Naive thymus-derived CD4-positive, alpha-beta T cell (primary cell): ENCODE data around the gene CHMP4A. TPM values are rescaled to one million over a fixed set of nuclear protein-coding genes. Genes with fewer than 3 reads are reported as not detected.

Source experiments
- ATAC-seq: fragments of 150-1000 bp; cut with Tn5 transposase; 2 replicates; pipeline ENCODE4 v1.10.0; 2021; ENCODE audit warnings: mild to moderate bottlenecking, moderate library complexity
- CTCF ChIA-PET: fragments of 350-600 bp; sonication (Branson Sonifier 250); formaldehyde crosslinking; loops from one replicate; lab custom pipeline; 2021; ENCODE audit warnings: antibody characterized with exemption; lab: Charles Lee
- POLR2A ChIA-PET: fragments of 350-600 bp; sonication (Branson Sonifier 250); formaldehyde crosslinking; loops from one replicate; lab custom pipeline; 2021; ENCODE audit warnings: antibody characterized with exemption, inconsistent platforms; lab: Charles Lee
- DNase-seq, 9 donors: peaks; one replicate each; pipeline versions ENCODE4 v3.0.0 to v3.0.0-alpha.2; 2020 to 2022; ENCODE audit warnings: mixed read lengths in 1 of 9
- H3K27ac ChIP-seq: one replicate; pipeline ENCODE4 v1.7.0; 2013; ENCODE audit warnings: mild to moderate bottlenecking, low read depth, low read length, moderate library complexity
- H3K27me3 ChIP-seq, 2 donors: one replicate each; pipeline ENCODE4 v1.7.0; 2013; ENCODE audit warnings: low read length in 2 of 2, mild to moderate bottlenecking in 2 of 2, moderate library complexity in 2 of 2; ENCODE audit not compliant: control insufficient read depth in 2 of 2, insufficient read depth in 2 of 2
- H3K36me3 ChIP-seq, 3 experiments: 1 replicate in 2 of 3; 2 replicates in 1 of 3; pipeline ENCODE4 v1.7.0; 2013; ENCODE audit warnings: low read length in 3 of 3, mild to moderate bottlenecking in 3 of 3, moderate library complexity in 1 of 3; ENCODE audit not compliant: insufficient read depth in 3 of 3, control insufficient read depth in 2 of 3
- H3K4me1 ChIP-seq, 2 donors: one replicate each; pipeline ENCODE4 v1.7.0; 2013; ENCODE audit warnings: low read length in 2 of 2, mild to moderate bottlenecking in 2 of 2, moderate library complexity in 1 of 2; ENCODE audit not compliant: control insufficient read depth in 2 of 2, insufficient read depth in 2 of 2
- H3K4me3 ChIP-seq: 2 replicates; pipeline ENCODE4 v1.7.0; 2013; ENCODE audit warnings: mild to moderate bottlenecking, low read length
- H3K9me3 ChIP-seq, 3 experiments: 1 replicate in 2 of 3; 2 replicates in 1 of 3; pipeline ENCODE4 v1.7.0; 2013; ENCODE audit warnings: low read length in 3 of 3; ENCODE audit not compliant: control insufficient read depth in 2 of 3
- H3K27ac Mint-ChIP-seq, 9 donors: one replicate each; pipeline ENCODE4 v1.8.0; 2020 to 2022; ENCODE audit warnings: mixed read lengths in 9 of 9, mild to moderate bottlenecking in 8 of 9, moderate library complexity in 5 of 9, inconsistent platforms in 2 of 9
- H3K27me3 Mint-ChIP-seq, 5 donors: one replicate each; pipeline ENCODE4 v1.8.0; 2021 to 2022; ENCODE audit warnings: mixed read lengths in 5 of 5, mild to moderate bottlenecking in 1 of 5
- H3K36me3 Mint-ChIP-seq, 5 donors: one replicate each; pipeline ENCODE4 v1.8.0; 2020 to 2022; ENCODE audit warnings: mixed read lengths in 5 of 5, mild to moderate bottlenecking in 3 of 5, inconsistent platforms in 1 of 5
- H3K4me1 Mint-ChIP-seq, 7 donors: one replicate each; pipeline ENCODE4 v1.8.0; 2020 to 2022; ENCODE audit warnings: mixed read lengths in 7 of 7, mild to moderate bottlenecking in 3 of 7, inconsistent platforms in 1 of 7
- H3K4me3 Mint-ChIP-seq, 10 donors: one replicate each; pipeline ENCODE4 v1.8.0; 2020 to 2022; ENCODE audit warnings: mild to moderate bottlenecking in 10 of 10, mixed read lengths in 10 of 10, moderate library complexity in 6 of 10, inconsistent platforms in 2 of 10
- H3K9me3 Mint-ChIP-seq, 11 donors: one replicate each; pipeline ENCODE4 v1.8.0; 2020 to 2022; ENCODE audit warnings: mixed read lengths in 11 of 11, mild to moderate bottlenecking in 4 of 11, inconsistent platforms in 1 of 11, moderate library complexity in 1 of 11
- intact Hi-C, 2 donors: fragments of 100-400 bp; cut with micrococcal nuclease; formaldehyde crosslinking; loops; one replicate each; pipeline ENCODE4 v1.15.1; 2023
- polyA plus RNA-seq, 2 donors: library from polyadenylated mRNA; unstranded; fragments of 300-500 nt; fragmentation: Illumina TruSeq; gene quantifications; one replicate each; pipeline ENCODE4 v1.2.3, GENCODE V29; 2021
- total RNA-seq, 6 experiments: library from RNA in 5 of 6; stranded (reverse) in 5 of 6; gene quantifications; 1 replicate in 5 of 6; 2 replicates in 1 of 6; pipeline ENCODE4 v1.2.3 and lab custom pipeline; 2021 to 2026

The CHMP4A gene
- total and polyA plus RNA-seq, 7 experiments from 2014 or later, result 79.1 to 140 (median 94.1) TPM

GRCh38 chr14:24183014-24183481, 30.2 kb downstream of the CHMP4A start:
- no peak for DNase-seq
- Mint-ChIP-seq H3K4me3 (no peak overlapping the region), H3K36me3 (peaks cover 0 to 23% (median 4%) of the 10 kb centered on the region in 5 donors), H3K27ac (peak overlapping the region in 3 of 9 donors; percentile 67 to 82 (median 69)), H3K27me3 (no peaks in the 10 kb centered on the region), H3K4me1 (peaks cover 5 to 21% (median 13%) of the 10 kb centered on the region in 7 donors), H3K9me3 (peaks cover 0 to 4% (median 0%) of the 10 kb centered on the region in 11 donors)
- CTCF ChIA-PET, result interaction anchor here (0.6 kb wide), 1 partner anchor 43 kb away, joined by 3 read pairs; no protein-coding TSS in a partner anchor
- H3K27me3 ChIP-seq, result no peaks in the 10 kb centered on the region
- no peaks in the 10 kb centered on the region for H3K9me3 ChIP-seq
- ATAC-seq, result no peak
- peaks cover 9 to 13% of the 10 kb centered on the region in 2 donors for H3K4me1 ChIP-seq
- H3K36me3 ChIP-seq, result peaks cover 0 to 86% (median 16%) of the 10 kb centered on the region in 3 experiments
- H3K4me3 ChIP-seq, result no peak overlapping the region
- H3K27ac ChIP-seq, result no peak overlapping the region
- intact Hi-C loops, result no loop called here
- POLR2A ChIA-PET, result interaction anchor here (1.0 kb wide), 1 partner anchor 10 kb away, joined by 3 read pairs; no protein-coding TSS in a partner anchor

- intact Hi-C loops, result no loop called here
- H3K27ac Mint-ChIP-seq, result peak overlapping the region in 6 of 9 donors; percentile 5 to 82 (median 26)
- H3K36me3 ChIP-seq, result peaks cover 0 to 94% (median 18%) of the 10 kb centered on the region in 3 experiments
- H3K27me3 ChIP-seq, result no peaks in the 10 kb centered on the region
- H3K9me3 ChIP-seq, result no peaks in the 10 kb centered on the region
- H3K27me3 Mint-ChIP-seq, result no peaks in the 10 kb centered on the region
- peaks cover 0 to 4% (median 0%) of the 10 kb centered on the region in 11 donors for H3K9me3 Mint-ChIP-seq
- peaks cover 4 to 15% (median 5%) of the 10 kb centered on the region in 7 donors for H3K4me1 Mint-ChIP-seq
- peak; percentile 6 for ATAC-seq
- H3K27ac ChIP-seq, result no peak overlapping the region
- peaks cover 1 to 6% of the 10 kb centered on the region in 2 donors for H3K4me1 ChIP-seq
- CTCF ChIA-PET, result no interaction called here
- POLR2A ChIA-PET, result interaction anchor here (0.9 to 1.4 kb wide), 3 partner anchors 9 to 22 kb away, joined by 3 to 5 read pairs (median 3); partner anchors contain the start of genes IRF9 and TM9SF1
- no peak overlapping the region for H3K4me3 ChIP-seq
- no peak overlapping the region for H3K4me3 Mint-ChIP-seq
- H3K36me3 Mint-ChIP-seq, result peaks cover 0 to 28% (median 4%) of the 10 kb centered on the region in 5 donors
- no peak for DNase-seq
Observed at GRCh38 chr14:24182110-24182882, 31.0 kb downstream of the CHMP4A start.

- Histone ChIP-seq H3K36me3 (peaks cover 0 to 99% (median 23%) of the 10 kb centered on the region in 3 experiments), H3K4me3 (no peak overlapping the region), H3K9me3 (no peaks in the 10 kb centered on the region), H3K4me1 (no peaks in the 10 kb centered on the region), H3K27ac (no peak overlapping the region), H3K27me3 (no peaks in the 10 kb centered on the region)
- ChIA-PET CTCF (no interaction called here), POLR2A (interaction anchor here (0.9 to 1.4 kb wide), 2 partner anchors 14 to 21 kb away, joined by 3 to 5 read pairs; partner anchors contain the start of genes IRF9 and TM9SF1)
- DNase-seq, result no peak
- peaks cover 0 to 4% (median 0%) of the 10 kb centered on the region in 11 donors for H3K9me3 Mint-ChIP-seq
- peak overlapping the region in 4 of 9 donors; percentile 5 to 65 (median 8) for H3K27ac Mint-ChIP-seq
- no peaks in the 10 kb centered on the region for H3K27me3 Mint-ChIP-seq
- intact Hi-C loops, result no loop called here
- H3K36me3 Mint-ChIP-seq, result peaks cover 0 to 32% (median 4%) of the 10 kb centered on the region in 5 donors
- ATAC-seq, result no peak
- no peak overlapping the region for H3K4me3 Mint-ChIP-seq
- peaks cover 0 to 11% (median 0%) of the 10 kb centered on the region in 7 donors for H3K4me1 Mint-ChIP-seq
Observed at GRCh38 chr14:24181371-24182077, 31.8 kb downstream of the CHMP4A start.

- H3K27ac Mint-ChIP-seq, result peak overlapping the region in 6 of 9 donors; percentile 31 to 75 (median 46)
- peaks cover 0 to 88% (median 23%) of the 10 kb centered on the region in 3 experiments for H3K36me3 ChIP-seq
- DNase-seq (no peak), ATAC-seq (no peak)
- no peaks in the 10 kb centered on the region for H3K27me3 Mint-ChIP-seq
- CTCF ChIA-PET, result interaction anchor here (0.7 kb wide), 1 partner anchor 18 kb away, joined by 3 read pairs; no protein-coding TSS in a partner anchor
- intact Hi-C loops, result no loop called here
- no peaks in the 10 kb centered on the region for H3K4me1 ChIP-seq
- POLR2A ChIA-PET, result interaction anchor here (1.4 to 2.7 kb wide), 2 partner anchors 9 to 20 kb away, joined by 5 to 9 read pairs; partner anchors contain the start of genes IPO4 and IRF9
- H3K4me3 Mint-ChIP-seq, result no peak overlapping the region
- H3K4me3 ChIP-seq, result no peak overlapping the region
- H3K36me3 Mint-ChIP-seq, result peaks cover 0 to 29% (median 4%) of the 10 kb centered on the region in 5 donors
- H3K4me1 Mint-ChIP-seq, result peaks cover 0 to 11% (median 0%) of the 10 kb centered on the region in 7 donors
- H3K27ac ChIP-seq, result no peak overlapping the region
- peaks cover 0 to 4% (median 0%) of the 10 kb centered on the region in 11 donors for H3K9me3 Mint-ChIP-seq
- no peaks in the 10 kb centered on the region for H3K27me3 ChIP-seq
- no peaks in the 10 kb centered on the region for H3K9me3 ChIP-seq
Observed at GRCh38 chr14:24179961-24180796, 33.1 kb downstream of the CHMP4A start.

- Mint-ChIP-seq H3K36me3 (peaks cover 0 to 34% (median 4%) of the 10 kb centered on the region in 5 donors), H3K27me3 (no peaks in the 10 kb centered on the region), H3K4me1 (peaks cover 0 to 17% (median 4%) of the 10 kb centered on the region in 7 donors), H3K4me3 (no peak overlapping the region), H3K27ac (peak overlapping the region in 5 of 9 donors; percentile 32 to 75 (median 59)), H3K9me3 (peaks cover 0 to 2% (median 0%) of the 10 kb centered on the region in 11 donors)
- DNase-seq (no peak), ATAC-seq (no peak)
- Histone ChIP-seq H3K9me3 (no peaks in the 10 kb centered on the region), H3K27me3 (no peaks in the 10 kb centered on the region), H3K27ac (no peak overlapping the region), H3K4me1 (no peaks in the 10 kb centered on the region), H3K36me3 (peaks cover 0 to 83% (median 20%) of the 10 kb centered on the region in 3 experiments), H3K4me3 (no peak overlapping the region)
- POLR2A ChIA-PET, result interaction anchor here (0.6 to 2.7 kb wide), 4 partner anchors 10 to 63 kb away, joined by 3 to 9 read pairs (median 4); partner anchors contain the start of gene IPO4
- intact Hi-C loops, result no loop called here
- CTCF ChIA-PET, result no interaction called here
Observed at GRCh38 chr14:24179294-24179960, 33.9 kb downstream of the CHMP4A start.
